Keratinocyte (primary cell): Measurements from ENCODE around the gene KLHL29.

Experiments used
- EZH2 ChIP-seq: IDR thresholded peaks from one replicate; pipeline ENCODE4 v1.6.1; 2012; ENCODE audit warnings: inconsistent platforms, mild to moderate bottlenecking, low read length, moderate library complexity
- TF ChIP-seq, protein P1 (sequence below), 3 experiments: IDR thresholded peaks in 1 of 3; conservative IDR thresholded peaks in 1 of 3; optimal IDR thresholded peaks in 1 of 3; 2 replicates in 2 of 3; 3 replicates in 1 of 3; pipeline versions ENCODE3 to v1.5.1; 2011; ENCODE audit warnings: low read length in 3 of 3, mild to moderate bottlenecking in 3 of 3, moderate library complexity in 2 of 3, control low read depth in 1 of 3, inconsistent platforms in 1 of 3; ENCODE audit not compliant: insufficient read depth in 2 of 3; ENCODE audit errors: extremely low read depth in 1 of 3

DNA sequence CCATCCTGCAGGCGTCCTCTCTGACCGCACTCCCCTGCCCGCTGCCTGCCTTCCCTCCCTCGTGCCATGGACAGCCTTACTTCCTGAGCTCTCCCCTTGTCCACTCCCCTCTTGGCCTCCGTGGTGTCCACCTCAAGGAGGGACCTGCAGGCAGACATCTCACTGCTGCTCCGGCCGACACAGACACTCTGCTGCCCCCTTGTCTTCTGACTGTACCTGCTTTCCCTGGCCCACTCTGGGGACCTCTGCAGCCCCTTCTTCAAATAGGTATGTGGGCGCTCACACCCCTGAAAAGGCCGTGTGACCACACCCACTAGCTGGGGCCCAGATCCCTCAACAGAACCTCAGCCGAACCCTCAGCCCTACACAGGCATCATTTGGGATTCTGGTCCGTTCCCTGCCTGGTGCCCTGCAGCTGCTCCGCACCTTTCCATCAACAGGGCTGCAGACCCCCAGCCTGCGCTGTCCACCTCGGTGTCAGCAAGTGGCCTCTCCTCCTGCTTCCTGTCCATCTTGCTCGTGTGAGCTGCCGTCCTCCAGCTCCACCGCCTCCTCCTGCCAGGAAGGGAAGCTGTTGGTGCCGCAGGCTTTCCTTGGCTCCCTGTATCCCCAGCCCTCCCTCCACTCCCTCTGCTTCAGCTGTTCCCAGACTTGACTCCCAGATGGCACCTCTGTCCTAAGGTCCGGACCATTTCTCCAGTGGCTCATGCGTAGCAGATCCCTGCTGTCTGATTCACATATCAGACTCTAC lies 94.1 kb downstream of the KLHL29 start:
- TF ChIP-seq, protein P1, sequence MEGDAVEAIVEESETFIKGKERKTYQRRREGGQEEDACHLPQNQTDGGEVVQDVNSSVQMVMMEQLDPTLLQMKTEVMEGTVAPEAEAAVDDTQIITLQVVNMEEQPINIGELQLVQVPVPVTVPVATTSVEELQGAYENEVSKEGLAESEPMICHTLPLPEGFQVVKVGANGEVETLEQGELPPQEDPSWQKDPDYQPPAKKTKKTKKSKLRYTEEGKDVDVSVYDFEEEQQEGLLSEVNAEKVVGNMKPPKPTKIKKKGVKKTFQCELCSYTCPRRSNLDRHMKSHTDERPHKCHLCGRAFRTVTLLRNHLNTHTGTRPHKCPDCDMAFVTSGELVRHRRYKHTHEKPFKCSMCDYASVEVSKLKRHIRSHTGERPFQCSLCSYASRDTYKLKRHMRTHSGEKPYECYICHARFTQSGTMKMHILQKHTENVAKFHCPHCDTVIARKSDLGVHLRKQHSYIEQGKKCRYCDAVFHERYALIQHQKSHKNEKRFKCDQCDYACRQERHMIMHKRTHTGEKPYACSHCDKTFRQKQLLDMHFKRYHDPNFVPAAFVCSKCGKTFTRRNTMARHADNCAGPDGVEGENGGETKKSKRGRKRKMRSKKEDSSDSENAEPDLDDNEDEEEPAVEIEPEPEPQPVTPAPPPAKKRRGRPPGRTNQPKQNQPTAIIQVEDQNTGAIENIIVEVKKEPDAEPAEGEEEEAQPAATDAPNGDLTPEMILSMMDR (optimal IDR thresholded peaks at IDR 0.05 in 1 of 3, IDR thresholded peaks at IDR 0.05 in 1 of 3, conservative IDR thresholded peaks at IDR 0.05 in 1 of 3; ENCODE audit: extremely low read depth in 1 of 3, insufficient read depth in 2 of 3, low read length in 3 of 3) = no peak
- TF ChIP-seq EZH2 = no peak
